HepG2 (cell line): ENCODE measurements around the gene NOTCH4. TPM values are rescaled to one million over a fixed set of nuclear protein-coding genes. Genes with fewer than 3 reads are reported as not detected.

Source experiments
- ARID4A ChIP-seq: sonication (generic); formaldehyde crosslinking; IDR thresholded peaks from 2 replicates; pipeline ENCODE4 v1.5.0; 2020; ENCODE audit warnings: mild to moderate bottlenecking, missing genetic modification reagents, borderline replicate concordance
- ATF4 ChIP-seq, 2 experiments: fragments of 450-650 bp in 1 of 2; sonication (generic) in 1 of 2; formaldehyde crosslinking; IDR thresholded peaks; 2 replicates each; pipeline versions ENCODE4 v1.5.0 to v1.8.0; 2020 to 2022; ENCODE audit warnings: mild to moderate bottlenecking in 1 of 2, missing genetic modification reagents in 1 of 2
- ATF7 ChIP-seq, 2 experiments: fragments of 450-650 bp in 1 of 2; sonication (generic) in 1 of 2; formaldehyde crosslinking in 1 of 2; IDR thresholded peaks; 2 replicates each; pipeline versions ENCODE4 v1.4.0 to v1.6.1; 2016 to 2020; ENCODE audit warnings: antibody characterized with exemption in 1 of 2, mild to moderate bottlenecking in 1 of 2, missing genetic modification reagents in 1 of 2
- CREBL2 ChIP-seq: sonication (generic); formaldehyde crosslinking; IDR thresholded peaks from 2 replicates; pipeline ENCODE4 v1.8.1; 2023; ENCODE audit warnings: missing genetic modification reagents, mild to moderate bottlenecking, borderline replicate concordance
- DPF2 ChIP-seq: sonication (generic); formaldehyde crosslinking; IDR thresholded peaks from 2 replicates; pipeline ENCODE4 v1.4.0; 2020; ENCODE audit warnings: mild to moderate bottlenecking, low read depth, missing genetic modification reagents, borderline replicate concordance
- FLYWCH1 ChIP-seq: sonication (generic); formaldehyde crosslinking; IDR thresholded peaks from 2 replicates; pipeline ENCODE4 v1.8.1; 2023; ENCODE audit warnings: mild to moderate bottlenecking, missing genetic modification reagents
- HMG20B ChIP-seq: conservative IDR thresholded peaks from 2 replicates; pipeline ENCODE4 v1.6.1; 2016; ENCODE audit warnings: missing genetic modification reagents, missing compliant biosample characterization
- KLF6 ChIP-seq: IDR thresholded peaks from 2 replicates; pipeline ENCODE4 v1.8.0; 2016; ENCODE audit warnings: missing biosample characterization, missing genetic modification reagents
- MBD4 ChIP-seq: IDR thresholded peaks from 2 replicates; pipeline ENCODE4 v1.6.1; 2012; ENCODE audit warnings: low read length, inconsistent platforms, borderline replicate concordance
- MED8 ChIP-seq: sonication (generic); formaldehyde crosslinking; IDR thresholded peaks from 2 replicates; pipeline ENCODE4 v1.8.1; 2023; ENCODE audit warnings: mild to moderate bottlenecking, missing genetic modification reagents; ENCODE audit not compliant: insufficient replicate concordance
- MYNN ChIP-seq: sonication (generic); formaldehyde crosslinking; IDR thresholded peaks from 2 replicates; pipeline ENCODE4 v1.4.0; 2020; ENCODE audit warnings: mild to moderate bottlenecking, low read depth, missing genetic modification reagents
- NBN ChIP-seq: fragments of 450-650 bp; conservative IDR thresholded peaks from 2 replicates; pipeline ENCODE4 v1.6.1; 2017
- SRY ChIP-seq: sonication (generic); formaldehyde crosslinking; IDR thresholded peaks from 2 replicates; pipeline ENCODE4 v1.8.0; 2022; ENCODE audit warnings: mild to moderate bottlenecking, missing genetic modification reagents
- TOE1 ChIP-seq: sonication (generic); formaldehyde crosslinking; IDR thresholded peaks from 2 replicates; pipeline ENCODE4 v1.4.0; 2020; ENCODE audit warnings: mild to moderate bottlenecking, missing genetic modification reagents
- ZNF225 ChIP-seq: sonication (generic); formaldehyde crosslinking; IDR thresholded peaks from 2 replicates; pipeline ENCODE4 v1.4.0; 2020; ENCODE audit warnings: mild to moderate bottlenecking, missing genetic modification reagents
- ZNF33B ChIP-seq: sonication (generic); formaldehyde crosslinking; IDR thresholded peaks from 2 replicates; pipeline ENCODE4 v1.5.1; 2020; ENCODE audit warnings: mild to moderate bottlenecking, missing genetic modification reagents
- ZNF558 ChIP-seq: sonication (generic); formaldehyde crosslinking; IDR thresholded peaks from 2 replicates; pipeline ENCODE4 v1.9.0; 2022; ENCODE audit warnings: mild to moderate bottlenecking, missing genetic modification reagents, borderline replicate concordance
- ZNF674 ChIP-seq: sonication (generic); formaldehyde crosslinking; IDR thresholded peaks from 2 replicates; pipeline ENCODE4 v1.5.0; 2020; ENCODE audit warnings: low read depth, mild to moderate bottlenecking, missing genetic modification reagents
- ZNF740 ChIP-seq: sonication (generic); formaldehyde crosslinking; IDR thresholded peaks from 2 replicates; pipeline ENCODE4 v1.4.0; 2020; ENCODE audit warnings: missing genetic modification reagents
- polyA plus RNA-seq, 8 experiments: library from polyadenylated mRNA; depleted of rRNA in 3 of 8; stranded (reverse) in 7 of 8; unstranded in 1 of 8; fragments of >200 nt; fragmentation: Illumina TruSeq in 4 of 8; extraction: Trizol in 4 of 8; gene quantifications; 2 replicates each; pipeline versions ENCODE4 v1.2.1 to v1.2.3, GENCODE V29; 2011 to 2016; ENCODE audit warnings: low read depth in 4 of 8, missing spikeins in 1 of 8, mixed read lengths in 1 of 8; ENCODE audit not compliant: insufficient read depth in 1 of 8
- total RNA-seq, 5 experiments: library from RNA; depleted of rRNA; stranded (reverse); fragments of >200 nt; fragmentation: Illumina TruSeq; extraction: Trizol; gene quantifications; 2 replicates each; pipeline ENCODE4 v1.2.3, GENCODE V29; 2016; ENCODE audit warnings: low read depth in 1 of 5

The NOTCH4 gene
- total and polyA plus RNA-seq, 2 of the 13 experiments (the other 11 are each of a cell fraction or from before 2014, with no cell fraction given), result 0.51 to 0.83 TPM

- 0 out of 4 replicates have a peak, but pooled peaks of 1 of the 2 experiments have one; percentile 27 for TF ChIP-seq ATF4 (CRISPR knock-in tag; IDR thresholded peaks at IDR 0.05)
- TF ChIP-seq NBN, result no peak
- no peak for TF ChIP-seq ZNF225
- no peak for TF ChIP-seq TOE1
- TF ChIP-seq KLF6 (CRISPR knock-in tag), result no peak
- TF ChIP-seq CREBL2 (CRISPR knock-in tag), result no peak
- TF ChIP-seq ZNF674 (CRISPR knock-in tag), result no peak
- TF ChIP-seq HMG20B (CRISPR knock-in tag), result 0 out of 2 replicates have a peak, but pooled peaks have one; percentile 9
- no peak for TF ChIP-seq MED8 (CRISPR knock-in tag)
- no peak for TF ChIP-seq MBD4
- no peak for TF ChIP-seq ATF7 (IDR thresholded peaks at IDR 0.05)
- no peak for TF ChIP-seq ATF7 (CRISPR knock-in tag; IDR thresholded peaks at IDR 0.05)
- TF ChIP-seq FLYWCH1 (CRISPR knock-in tag), result no peak
- TF ChIP-seq DPF2 (CRISPR knock-in tag), result no peak
- TF ChIP-seq ARID4A (CRISPR knock-in tag), result peak; percentile 78
- no peak for TF ChIP-seq ZNF558 (CRISPR knock-in tag)
- no peak for TF ChIP-seq MYNN (CRISPR knock-in tag)
- peak; percentile 54; the same call in 1 of the 2 replicates for TF ChIP-seq ZNF740
- TF ChIP-seq ZNF33B, result no peak; the same call in 1 of the 2 replicates
- no peak for TF ChIP-seq SRY (CRISPR knock-in tag)
- TF ChIP-seq, all 625 proteins: peak for 90
These were observed 45.1 kb downstream of the NOTCH4 start (continued) for GRCh38 chr6:32178547-32179440.
